Measurements from ENCODE around the gene ZBTB34. TPM values are rescaled to one million over a fixed set of nuclear protein-coding genes. Genes with fewer than 3 reads are reported as not detected.
A peak's percentile ranks its signal among the peaks of the same experiment; 100 is the strongest.

Gene ZBTB34
- total RNA-seq, 2 donors from 2014 or later, result 5.0 to 7.8 TPM

GRCh38 chr9:126879288-126879687, 18.8 kb downstream of the ZBTB34 start:
- Mint-ChIP-seq H3K27ac (no peak overlapping the region), H3K9me3 (no peaks in the 10 kb centered on the region), H3K36me3 (ENCODE audit: low read depth) (peaks cover 35% of the 10 kb centered on the region), H3K4me1 (peaks cover 9% of the 10 kb centered on the region), H3K4me3 (no peak overlapping the region), H3K27me3 (no peaks in the 10 kb centered on the region)
- no peak for ATAC-seq (replicated peaks)

- no peak for ATAC-seq (replicated peaks)
- Mint-ChIP-seq H3K27me3 (no peaks in the 10 kb centered on the region), H3K4me1 (peaks cover 5% of the 10 kb centered on the region), H3K36me3 (ENCODE audit: low read depth) (peaks cover 35% of the 10 kb centered on the region), H3K9me3 (no peaks in the 10 kb centered on the region), H3K27ac (no peak overlapping the region), H3K4me3 (no peak overlapping the region)
Observed at GRCh38 chr9:126880226-126880946, 19.9 kb downstream of the ZBTB34 start.

- Mint-ChIP-seq H3K27me3 (no peaks in the 10 kb centered on the region), H3K4me3 (no peak overlapping the region), H3K9me3 (no peaks in the 10 kb centered on the region), H3K36me3 (ENCODE audit: low read depth) (peaks cover 35% of the 10 kb centered on the region), H3K27ac (no peak overlapping the region), H3K4me1 (peaks cover 5% of the 10 kb centered on the region)
- ATAC-seq (replicated peaks), result no peak
Observed at GRCh38 chr9:126880947-126881332, 20.5 kb downstream of the ZBTB34 start.

DNA sequence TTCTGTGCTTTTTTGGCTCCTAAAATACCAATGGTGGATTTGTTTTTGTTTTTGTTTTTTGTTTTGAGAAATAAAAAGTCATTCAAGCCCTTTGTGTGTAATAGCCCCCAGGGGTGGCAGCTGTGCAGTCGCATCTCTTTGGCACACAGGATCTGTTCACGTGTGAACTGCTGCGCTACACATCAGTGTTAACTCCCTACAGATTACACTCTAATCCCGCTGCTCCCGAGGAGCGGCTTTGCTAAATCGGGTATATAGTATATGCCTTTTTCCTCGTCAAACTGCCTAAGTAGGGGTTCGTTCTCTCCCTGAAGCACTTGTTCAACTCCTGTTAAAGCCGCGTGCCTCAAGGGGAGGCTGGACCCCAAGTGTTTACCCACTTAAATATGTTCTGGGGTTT, 22.3 kb downstream of the ZBTB34 start:
- H3K27me3 Mint-ChIP-seq, result no peaks in the 10 kb centered on the region
- H3K9me3 Mint-ChIP-seq, result no peaks in the 10 kb centered on the region
- no peak overlapping the region for H3K4me3 Mint-ChIP-seq
- H3K27ac Mint-ChIP-seq, result no peak overlapping the region
- H3K36me3 Mint-ChIP-seq (ENCODE audit: low read depth), result peaks cover 35% of the 10 kb centered on the region
- no peak for ATAC-seq (replicated peaks)
- H3K4me1 Mint-ChIP-seq, result no peaks in the 10 kb centered on the region

DNA sequence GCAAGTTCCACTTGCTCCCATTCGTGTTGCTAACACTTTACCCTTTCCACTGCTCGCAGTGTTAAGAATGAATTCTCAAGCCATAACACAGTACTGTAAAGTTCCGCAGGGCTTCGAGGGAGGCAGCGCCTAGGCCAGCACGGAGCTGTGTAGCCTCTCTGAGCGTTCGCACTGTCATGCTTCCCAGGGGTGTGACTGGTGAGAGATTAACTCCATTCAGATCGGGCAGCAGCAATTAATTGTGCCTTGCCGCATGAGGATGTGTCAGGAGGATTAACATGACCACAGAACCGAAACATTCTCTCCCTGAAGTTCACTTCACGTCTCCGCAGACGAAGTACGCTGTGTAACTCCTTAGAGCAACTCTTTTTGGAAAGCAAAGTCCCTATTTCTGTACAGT, 23.2 kb downstream of the ZBTB34 start:
- peaks cover 35% of the 10 kb centered on the region for H3K36me3 Mint-ChIP-seq (ENCODE audit: low read depth)
- H3K27me3 Mint-ChIP-seq, result no peaks in the 10 kb centered on the region
- ATAC-seq (replicated peaks), result no peak
- no peaks in the 10 kb centered on the region for H3K9me3 Mint-ChIP-seq
- no peak overlapping the region for H3K4me3 Mint-ChIP-seq
- no peaks in the 10 kb centered on the region for H3K4me1 Mint-ChIP-seq
- no peak overlapping the region for H3K27ac Mint-ChIP-seq

- Mint-ChIP-seq H3K4me3 (no peak overlapping the region), H3K27me3 (no peaks in the 10 kb centered on the region), H3K27ac (no peak overlapping the region), H3K4me1 (no peaks in the 10 kb centered on the region), H3K36me3 (ENCODE audit: low read depth) (peaks cover 20% of the 10 kb centered on the region), H3K9me3 (no peaks in the 10 kb centered on the region)
- ATAC-seq (replicated peaks), result no peak
Observed at GRCh38 chr9:126885131-126885641, 24.7 kb downstream of the ZBTB34 start.

- Mint-ChIP-seq H3K36me3 (ENCODE audit: low read depth) (peaks cover 10% of the 10 kb centered on the region), H3K27me3 (no peaks in the 10 kb centered on the region), H3K27ac (no peak overlapping the region), H3K9me3 (no peaks in the 10 kb centered on the region), H3K4me3 (no peak overlapping the region), H3K4me1 (no peaks in the 10 kb centered on the region)
- ATAC-seq (replicated peaks), result no peak
Observed at GRCh38 chr9:126886034-126886822, 25.8 kb downstream of the ZBTB34 start.

GRCh38 chr9:126886897-126887296, 26.5 kb downstream of the ZBTB34 start:
- ATAC-seq (replicated peaks), result no peak
- no peak overlapping the region for H3K27ac Mint-ChIP-seq
- no peaks in the 10 kb centered on the region for H3K4me1 Mint-ChIP-seq
- no peaks in the 10 kb centered on the region for H3K27me3 Mint-ChIP-seq
- no peaks in the 10 kb centered on the region for H3K9me3 Mint-ChIP-seq
- peaks cover 6% of the 10 kb centered on the region for H3K36me3 Mint-ChIP-seq (ENCODE audit: low read depth)
- no peak overlapping the region for H3K4me3 Mint-ChIP-seq

DNA sequence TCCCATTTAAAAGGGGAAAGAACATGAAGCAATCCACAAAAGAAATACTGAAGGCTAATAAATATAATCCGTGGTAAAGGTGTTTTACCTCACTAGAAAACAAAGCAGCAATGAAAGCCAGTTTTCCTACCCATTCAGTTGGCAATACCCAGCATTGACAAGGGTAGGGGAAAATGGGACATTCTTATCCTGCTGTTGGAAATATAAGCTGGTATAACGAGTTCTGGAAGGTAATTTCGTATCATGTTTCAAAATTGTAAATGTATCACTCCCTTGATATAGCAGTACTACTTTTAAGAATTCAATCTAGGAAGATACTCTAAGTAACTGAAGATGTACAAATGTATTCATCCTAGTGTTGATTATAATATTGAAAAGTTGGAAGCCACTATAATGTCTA, 31.2 kb downstream of the ZBTB34 start:
- H3K27me3 Mint-ChIP-seq, result peaks cover 6% of the 10 kb centered on the region
- no peak for ATAC-seq (replicated peaks)
- peaks cover 5% of the 10 kb centered on the region for H3K4me1 Mint-ChIP-seq
- no peak overlapping the region for H3K4me3 Mint-ChIP-seq
- no peaks in the 10 kb centered on the region for H3K9me3 Mint-ChIP-seq
- no peak overlapping the region for H3K27ac Mint-ChIP-seq
- no peaks in the 10 kb centered on the region for H3K36me3 Mint-ChIP-seq (ENCODE audit: low read depth)

- Mint-ChIP-seq H3K4me3 (no peak overlapping the region), H3K9me3 (no peaks in the 10 kb centered on the region), H3K27me3 (peaks cover 11% of the 10 kb centered on the region), H3K27ac (no peak overlapping the region), H3K36me3 (ENCODE audit: low read depth) (no peaks in the 10 kb centered on the region), H3K4me1 (peaks cover 5% of the 10 kb centered on the region)
- ATAC-seq (replicated peaks), result no peak
Observed at GRCh38 chr9:126893079-126893478, 32.6 kb downstream of the ZBTB34 start.

GRCh38 chr9:126894052-126894603, 33.7 kb downstream of the ZBTB34 start:
- peak; percentile 29 for ATAC-seq (replicated peaks)
- H3K36me3 Mint-ChIP-seq (ENCODE audit: low read depth), result no peaks in the 10 kb centered on the region

GRCh38 chr9:126902210-126902609, 41.8 kb downstream of the ZBTB34 start:
- Mint-ChIP-seq H3K27me3 (peaks cover 7% of the 10 kb centered on the region), H3K4me3 (no peak overlapping the region), H3K27ac (no peak overlapping the region), H3K36me3 (ENCODE audit: low read depth) (no peaks in the 10 kb centered on the region), H3K9me3 (peaks cover 3% of the 10 kb centered on the region), H3K4me1 (no peaks in the 10 kb centered on the region)
- no peak for ATAC-seq (replicated peaks)

More at GRCh38 chr9:126894052-126894603, 33.7 kb downstream of the ZBTB34 start:
- H3K4me3 Mint-ChIP-seq, result no peak overlapping the region
- no peaks in the 10 kb centered on the region for H3K9me3 Mint-ChIP-seq
- peaks cover 11% of the 10 kb centered on the region for H3K27me3 Mint-ChIP-seq
- peaks cover 5% of the 10 kb centered on the region for H3K4me1 Mint-ChIP-seq
- H3K27ac Mint-ChIP-seq, result no peak overlapping the region

GRCh38 chr9:126904586-126904985, 44.1 kb downstream of the ZBTB34 start:
- H3K27ac Mint-ChIP-seq, result no peak overlapping the region
- no peaks in the 10 kb centered on the region for H3K4me1 Mint-ChIP-seq
- no peak overlapping the region for H3K4me3 Mint-ChIP-seq
- no peak for ATAC-seq (replicated peaks)
- H3K9me3 Mint-ChIP-seq, result peaks cover 3% of the 10 kb centered on the region
- H3K36me3 Mint-ChIP-seq (ENCODE audit: low read depth), result no peaks in the 10 kb centered on the region
- peaks cover 6% of the 10 kb centered on the region for H3K27me3 Mint-ChIP-seq

DNA sequence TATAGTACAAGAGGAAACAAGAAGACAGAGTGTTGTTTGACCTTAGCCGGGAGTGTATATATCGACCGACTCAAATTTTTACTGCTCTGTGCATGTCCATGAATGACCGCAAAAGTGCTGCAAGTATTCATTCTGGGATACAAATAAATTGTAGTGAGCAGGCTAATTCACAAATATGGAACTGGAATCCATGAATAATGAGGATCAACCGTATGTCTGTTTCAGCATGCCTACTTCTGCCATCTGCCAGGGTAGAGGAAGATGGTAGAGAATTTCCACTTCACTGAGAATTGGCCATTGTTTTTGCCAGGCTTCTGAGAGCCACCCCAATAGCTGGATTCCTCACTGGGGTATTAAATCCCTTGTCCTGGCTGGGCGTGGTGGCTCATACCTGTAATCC, 45.7 kb downstream of the ZBTB34 start:
- H3K27ac Mint-ChIP-seq, result no peak overlapping the region
- no peak overlapping the region for H3K4me3 Mint-ChIP-seq
- no peak for ATAC-seq (replicated peaks)
- no peaks in the 10 kb centered on the region for H3K36me3 Mint-ChIP-seq (ENCODE audit: low read depth)
- H3K27me3 Mint-ChIP-seq, result peaks cover 7% of the 10 kb centered on the region
- no peaks in the 10 kb centered on the region for H3K4me1 Mint-ChIP-seq
- H3K9me3 Mint-ChIP-seq, result peaks cover 1% of the 10 kb centered on the region

DNA sequence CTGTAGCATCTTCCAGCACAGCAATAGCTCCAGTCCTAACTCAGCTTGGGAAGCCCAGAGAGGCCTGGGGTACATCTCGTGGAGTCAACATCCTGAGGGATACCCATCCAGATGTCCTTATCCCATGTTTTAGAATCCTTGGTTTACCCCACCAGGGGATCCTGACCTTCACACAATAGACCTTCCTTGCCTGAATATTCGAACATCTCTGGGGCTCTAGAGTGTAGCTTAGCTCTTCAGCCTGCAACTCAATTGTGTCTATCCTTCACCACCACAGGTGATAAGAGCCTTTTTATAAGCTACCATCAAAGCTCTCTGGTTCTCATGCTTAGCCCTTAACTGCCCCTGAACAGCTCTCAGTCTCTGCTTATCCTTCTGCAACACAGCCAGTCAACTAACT, 46.6 kb downstream of the ZBTB34 start:
- Mint-ChIP-seq H3K9me3 (no peaks in the 10 kb centered on the region), H3K36me3 (ENCODE audit: low read depth) (no peaks in the 10 kb centered on the region), H3K27ac (no peak overlapping the region), H3K4me3 (no peak overlapping the region), H3K4me1 (no peaks in the 10 kb centered on the region), H3K27me3 (peaks cover 12% of the 10 kb centered on the region)
- no peak for ATAC-seq (replicated peaks)

Data from activated T-helper 17 cell treated with anti-CD3 and anti-CD28 coated beads, Interleukin-2, amount 50 U/mL, for 72 hours (primary cell).